Heart left ventricle (tissue), 13 donors: Measurements from ENCODE around the gene NGEF.

Source experiments
- POLR2A ChIP-seq, 2 donors: fragments of 450-650 bp; IDR thresholded peaks; one replicate each; pipeline ENCODE4 v1.6.1; 2017; ENCODE audit warnings: antibody characterized with exemption in 2 of 2, mild to moderate bottlenecking in 2 of 2, moderate library complexity in 2 of 2
- TF ChIP-seq, protein P1 (sequence below), 12 donors: fragments of 200-600 bp; sonication (generic) in 4 of 12; IDR thresholded peaks; one replicate each; pipeline versions ENCODE4 v1.5.0 to v1.8.0; 2018 to 2022; ENCODE audit warnings: antibody characterized with exemption in 12 of 12, mild to moderate bottlenecking in 5 of 12
- donor health status: ischemic (EF 13 %, LVEDD 7.1; RV severe dilation, severe dysfunction).
- donor health status: DM: no; HTN: yes; CAD: no.
- donor health status: DM: no; HTN: no; CAD: no.
- donor health status: ischemic (EF 25% LVEDD 6.9; RV normal size, moderate dysfunction).
- donor health status: ischemic (EF 25% LVEDD 5.7; RV mildly dilated, moderate dysfunction).
- donor health status: ischemic (EF 35%, LVEDD 5.7; RV mildly dilated, moderate dysfunction).
- donor health status: nonischemic (EF 11% LVEDD 7.7; RV severe dilation, severe dysfunction).
- donor health status: DM: yes; HTN: yes; CAD: no.
- donor health status: PGD.
- donor health status: ischemic (EF 29% LVEDD 5.4; RV normal size, mild dysfunction).
- donor health status: nonischemic (EF 23%, LVEDD 6.1; RV moderate dilation, normal function).

DNA sequence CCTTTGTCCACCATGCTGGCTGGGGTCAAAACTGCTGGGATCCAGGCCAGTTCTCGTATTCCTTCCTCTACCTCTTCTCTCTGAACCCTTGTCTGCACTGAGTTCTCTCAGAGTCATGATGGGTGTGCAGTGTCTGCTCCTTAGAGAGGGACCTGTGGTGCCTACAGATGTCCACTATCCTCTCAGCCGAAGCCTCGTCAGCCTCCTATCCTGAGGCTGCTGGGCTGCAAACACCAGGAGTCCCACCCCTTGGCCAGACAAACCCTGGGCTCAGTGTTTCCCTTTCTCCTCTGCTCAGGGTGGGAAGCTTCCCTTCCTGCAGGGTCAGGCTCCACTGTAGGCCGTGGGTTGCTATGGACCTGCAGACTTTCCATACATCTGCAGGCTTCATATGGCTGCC, 49.4 kb upstream of the NGEF start:
- TF ChIP-seq, protein P1, sequence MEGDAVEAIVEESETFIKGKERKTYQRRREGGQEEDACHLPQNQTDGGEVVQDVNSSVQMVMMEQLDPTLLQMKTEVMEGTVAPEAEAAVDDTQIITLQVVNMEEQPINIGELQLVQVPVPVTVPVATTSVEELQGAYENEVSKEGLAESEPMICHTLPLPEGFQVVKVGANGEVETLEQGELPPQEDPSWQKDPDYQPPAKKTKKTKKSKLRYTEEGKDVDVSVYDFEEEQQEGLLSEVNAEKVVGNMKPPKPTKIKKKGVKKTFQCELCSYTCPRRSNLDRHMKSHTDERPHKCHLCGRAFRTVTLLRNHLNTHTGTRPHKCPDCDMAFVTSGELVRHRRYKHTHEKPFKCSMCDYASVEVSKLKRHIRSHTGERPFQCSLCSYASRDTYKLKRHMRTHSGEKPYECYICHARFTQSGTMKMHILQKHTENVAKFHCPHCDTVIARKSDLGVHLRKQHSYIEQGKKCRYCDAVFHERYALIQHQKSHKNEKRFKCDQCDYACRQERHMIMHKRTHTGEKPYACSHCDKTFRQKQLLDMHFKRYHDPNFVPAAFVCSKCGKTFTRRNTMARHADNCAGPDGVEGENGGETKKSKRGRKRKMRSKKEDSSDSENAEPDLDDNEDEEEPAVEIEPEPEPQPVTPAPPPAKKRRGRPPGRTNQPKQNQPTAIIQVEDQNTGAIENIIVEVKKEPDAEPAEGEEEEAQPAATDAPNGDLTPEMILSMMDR (IDR thresholded peaks at IDR 0.05): no peak
- no peak for TF ChIP-seq POLR2A (IDR thresholded peaks at IDR 0.05)
